Ovary (tissue), 9 donors: Measurements from ENCODE around the gene DRC1. TPM values are rescaled to one million over a fixed set of nuclear protein-coding genes. Genes with fewer than 3 reads are reported as not detected.
"Not testable (repeated sequence)": the region's sequence is repeated elsewhere in the genome, so short reads cannot be mapped to it uniquely, and the experiment has no call there.

Experiments
- DNase-seq, 5 donors: peaks; one replicate each; pipeline ENCODE4 v3.0.0-alpha.2; 2019 to 2020
- H3K27ac ChIP-seq, 2 donors: fragments of 200-600 bp; one replicate each; pipeline versions ENCODE4 v1.5.1 to v1.8.0; 2019 to 2022
- H3K27me3 ChIP-seq: fragments of 200-600 bp; one replicate; pipeline ENCODE4 v1.8.0; 2022
- H3K36me3 ChIP-seq: fragments of 200-600 bp; sonication (generic); one replicate; pipeline ENCODE4 v1.5.1; 2019
- H3K4me1 ChIP-seq: one replicate; pipeline ENCODE4 v1.8.1; 2013; ENCODE audit warnings: mild to moderate bottlenecking, moderate library complexity; ENCODE audit not compliant: insufficient read depth
- H3K4me3 ChIP-seq: fragments of 200-600 bp; sonication (generic); one replicate; pipeline ENCODE4 v1.5.1; 2017
- H3K9me3 ChIP-seq, 2 donors: fragments of 200-600 bp in 1 of 2; sonication (generic) in 1 of 2; one replicate each; pipeline versions ENCODE4 v1.5.1 to v1.8.1; 2013 to 2019; ENCODE audit warnings: mild to moderate bottlenecking in 1 of 2, moderate library complexity in 1 of 2
- CTCF ChIP-seq, 3 donors: fragments of 450-650 bp in 2 of 3; fragments of 200-600 bp in 1 of 3; IDR thresholded peaks; one replicate each; pipeline versions ENCODE4 v1.5.1 to v1.8.0; 2016 to 2022; ENCODE audit warnings: antibody characterized with exemption in 3 of 3, mild to moderate bottlenecking in 1 of 3
- EP300 ChIP-seq: sonication (generic); formaldehyde crosslinking; IDR thresholded peaks from one replicate; pipeline ENCODE4 v1.6.1; 2017; ENCODE audit warnings: antibody characterized with exemption
- POLR2A ChIP-seq: fragments of 450-650 bp; IDR thresholded peaks from one replicate; pipeline ENCODE4 v1.6.1; 2017; ENCODE audit warnings: antibody characterized with exemption, mild to moderate bottlenecking, moderate library complexity
- WGBS, 3 donors: extraction: QIAGEN DNeasy Blood & Tissue Kit in 1 of 3; methylation state at CpG; one replicate each; pipeline versions ENCODE4 v1.1.5 to v1.1.7; 2013 to 2017; 5-methylcytosine and 5-hydroxymethylcytosine counted together
- intact Hi-C, 4 donors: fragments of 100-400 bp; cut with DNase I; formaldehyde crosslinking; loops; one replicate each; pipeline versions ENCODE4 v1.11.0 to v1.15.1; 2022 to 2023
- polyA plus RNA-seq, 2 donors: library from polyadenylated mRNA; stranded (reverse); fragments of 200-250 nt in 1 of 2; fragments of 350-450 nt in 1 of 2; fragmentation: Illumina TruSeq in 1 of 2; extraction: RNeasy Lipid Tissue Mini Kit (QIAGEN cat#74804) in 1 of 2; gene quantifications; one replicate each; pipeline ENCODE4 v1.2.3, GENCODE V29; 2013 to 2014
- total RNA-seq, 7 donors: library from RNA; depleted of rRNA in 2 of 7; stranded (reverse); fragments of >200 nt in 2 of 7; fragmentation: NEBNext Ultra II Directional in 3 of 7; extraction: Animal tissue kit (Norgen Biotek cat#: 25700) in 3 of 7; gene quantifications; one replicate each; pipeline versions ENCODE4 v1.1.0 to v1.2.4, GENCODE V29; 2016 to 2023
- donor health status: DM: no; HTN: no; CAD: no; lungs with moderate emphysema.
- donor health status: DM: no; HTN: no; CAD: no.
- donor health status: Bipolar disorder and iron deficiency.
- donor health status: DM: yes; HTN: yes; CAD: no.
- donor health status: DM: no; HTN: no; CAD: no.
- donor health status: DM: yes; HTN: yes; CAD: no.

The DRC1 gene
- total and polyA plus RNA-seq, 9 donors, result 0.05 to 11.8 (median 1.2) TPM; not detected in 3

GRCh38 chr2:26363958-26364357, 37.8 kb upstream of the DRC1 start:
- no peak overlapping the region for H3K4me3 ChIP-seq
- WGBS, 3 donors, result 85 to 92% (median 91%) methylated on average over 3 of the region's 3 CpGs
- intact Hi-C loops, result no loop called here
- no peaks in the 10 kb centered on the region for H3K27me3 ChIP-seq
- H3K27ac ChIP-seq, result no peak overlapping the region
- no peaks in the 10 kb centered on the region for H3K4me1 ChIP-seq
- TF ChIP-seq EP300 (no peak), POLR2A (no peak), CTCF (IDR thresholded peaks at IDR 0.05) (no peak)
- H3K9me3 ChIP-seq, result no peaks in the 10 kb centered on the region
- no peak for DNase-seq
- H3K36me3 ChIP-seq, result no peaks in the 10 kb centered on the region

GRCh38 chr2:26364669-26365068, 37.1 kb upstream of the DRC1 start:
- Histone ChIP-seq H3K9me3 (no peaks in the 10 kb centered on the region), H3K4me1 (no peaks in the 10 kb centered on the region), H3K27me3 (no peaks in the 10 kb centered on the region), H3K27ac (no peak overlapping the region), H3K4me3 (no peak overlapping the region), H3K36me3 (no peaks in the 10 kb centered on the region)
- no peak for DNase-seq
- intact Hi-C loops, result no loop called here
- WGBS, 3 donors, result 95 to 96% (median 96%) methylated on average over 4 of the region's 4 CpGs
- TF ChIP-seq POLR2A (no peak), CTCF (IDR thresholded peaks at IDR 0.05) (no peak), EP300 (no peak)

GRCh38 chr2:26366957-26367356, 34.8 kb upstream of the DRC1 start:
- no peak overlapping the region for H3K4me3 ChIP-seq
- no peaks in the 10 kb centered on the region for H3K4me1 ChIP-seq
- TF ChIP-seq POLR2A (no peak), CTCF (IDR thresholded peaks at IDR 0.05) (no peak), EP300 (no peak)
- WGBS, 3 donors, result 70 to 81% (median 78%) methylated on average over 5 of the region's 5 CpGs
- no peaks in the 10 kb centered on the region for H3K27me3 ChIP-seq
- no peaks in the 10 kb centered on the region for H3K9me3 ChIP-seq
- intact Hi-C loops, result no loop called here
- no peak for DNase-seq
- no peaks in the 10 kb centered on the region for H3K36me3 ChIP-seq
- H3K27ac ChIP-seq, result no peak overlapping the region

- H3K36me3 ChIP-seq, H3K4me1 ChIP-seq, H3K4me3 ChIP-seq, H3K27me3 ChIP-seq, intact Hi-C loops, H3K9me3 ChIP-seq, H3K27ac ChIP-seq, DNase-seq: not testable (repeated sequence)
- WGBS, 3 donors, result 29 to 82% (median 75%) methylated on average over 2 of the region's 2 CpGs
These were observed 32.1 kb upstream of the DRC1 start for GRCh38 chr2:26369664-26370063.

GRCh38 chr2:26370909-26371308, 30.8 kb upstream of the DRC1 start:
- H3K27me3 ChIP-seq, H3K4me3 ChIP-seq, H3K36me3 ChIP-seq, intact Hi-C loops, DNase-seq, H3K9me3 ChIP-seq, H3K4me1 ChIP-seq, H3K27ac ChIP-seq: not testable (repeated sequence)
- 92 to 98% methylated on average over 11 to 18 of the region's 31 CpGs; no CpG with 5 or more reads in 1 of the 3 donors for WGBS, 3 donors

GRCh38 chr2:26376799-26377198, 24.9 kb upstream of the DRC1 start:
- no peak overlapping the region for H3K4me3 ChIP-seq
- no peak for TF ChIP-seq EP300
- no peak for TF ChIP-seq CTCF (IDR thresholded peaks at IDR 0.05)
- TF ChIP-seq POLR2A, result no peak
- no peaks in the 10 kb centered on the region for H3K27me3 ChIP-seq
- DNase-seq, result no peak
- H3K9me3 ChIP-seq, result no peaks in the 10 kb centered on the region
- no peaks in the 10 kb centered on the region for H3K4me1 ChIP-seq
- H3K27ac ChIP-seq, result no peak overlapping the region
- 93 to 100% (median 100%) methylated on average over 1 of the region's 1 CpG for WGBS, 3 donors
- intact Hi-C loops, result no loop called here
- no peaks in the 10 kb centered on the region for H3K36me3 ChIP-seq
